Kidney (tissue), 14 donors: Measurements from ENCODE around the gene VTI1A. TPM values are rescaled to one million over a fixed set of nuclear protein-coding genes. Genes with fewer than 3 reads are reported as not detected.

Experiments
- DNase-seq, 5 donors: peaks; one replicate each; pipeline ENCODE4 v3.0.0-alpha.2; 2013 to 2020
- FAIRE-seq: peaks from 2 replicates; lab custom pipeline; 2012; peaks lifted over from hg19 to GRCh38; lab: Jason Lieb, UNC
- H3K27ac ChIP-seq, 2 donors: one replicate each; pipeline ENCODE4 v1.7.0; 2013; ENCODE audit warnings: low read depth in 2 of 2, low read length in 2 of 2, inconsistent platforms in 1 of 2
- H3K27me3 ChIP-seq: one replicate; pipeline ENCODE4 v1.7.1; 2013; ENCODE audit warnings: low read length, inconsistent platforms; ENCODE audit not compliant: control insufficient read depth, insufficient read depth
- H3K36me3 ChIP-seq, 3 donors: one replicate each; pipeline versions ENCODE4 v1.7.0 to v1.7.1; 2013; ENCODE audit warnings: low read length in 3 of 3, control low read depth in 1 of 3, inconsistent platforms in 1 of 3; ENCODE audit not compliant: insufficient read depth in 3 of 3, control insufficient read depth in 2 of 3
- H3K4me1 ChIP-seq, 3 donors: one replicate each; pipeline versions ENCODE4 v1.7.0 to v1.7.1; 2013; ENCODE audit warnings: low read length in 3 of 3, inconsistent platforms in 1 of 3, low read depth in 1 of 3; ENCODE audit not compliant: control insufficient read depth in 2 of 3, insufficient read depth in 2 of 3
- H3K4me3 ChIP-seq, 3 donors: one replicate each; pipeline versions ENCODE4 v1.7.0 to v1.8.1; 2013; ENCODE audit warnings: low read length in 3 of 3, control low read depth in 1 of 3, inconsistent platforms in 1 of 3
- H3K9ac ChIP-seq, 3 donors: one replicate each; pipeline versions ENCODE4 v1.7.0 to v1.7.1; 2013; ENCODE audit warnings: low read length in 3 of 3, control low read depth in 1 of 3, inconsistent platforms in 1 of 3
- H3K9me3 ChIP-seq, 3 donors: one replicate each; pipeline versions ENCODE4 v1.7.0 to v1.7.1; 2013; ENCODE audit warnings: low read length in 3 of 3, control low read depth in 1 of 3, inconsistent platforms in 1 of 3; ENCODE audit not compliant: control insufficient read depth in 2 of 3, insufficient read depth in 1 of 3
- CTCF ChIP-seq: IDR thresholded peaks from 3 replicates; pipeline ENCODE4 v1.5.1; 2012; ENCODE audit warnings: mild to moderate bottlenecking, moderate library complexity, borderline replicate concordance; ENCODE audit not compliant: insufficient read depth; ENCODE audit errors: extremely low read depth
- intact Hi-C: fragments of 100-400 bp; cut with DNase I; formaldehyde crosslinking; loops from one replicate; pipeline ENCODE4 v1.11.1; 2022
- polyA plus RNA-seq: library from polyadenylated mRNA; stranded (reverse); fragments of 350-450 nt; fragmentation: Illumina TruSeq; extraction: RNeasy Lipid Tissue Mini Kit (QIAGEN cat#74804); gene quantifications from one replicate; pipeline ENCODE4 v1.2.3, GENCODE V29; 2014; ENCODE audit warnings: low read depth, low replicate concordance; ENCODE audit not compliant: insufficient read depth
- total RNA-seq: library from RNA; stranded (reverse); fragmentation: NEBNext Ultra II Directional; extraction: Animal tissue kit (Norgen Biotek cat#: 25700); gene quantifications from one replicate; pipeline ENCODE4 v1.2.1, GENCODE V29; 2021
- donor health status: control.
- donor health status: control.
- donor health status: control.
- donor health status: control.
- donor health status: control.
- donor health status: DM: yes; HTN: yes; CAD: no.
- donor health status: Normal renal cell carcinoma (clear cell type).

The VTI1A gene
- total and polyA plus RNA-seq, 2 donors from 2014 or later: 9.2 to 41.8 TPM

GRCh38 chr10:112851588-112852211, 404.7 kb downstream of the VTI1A start:
- H3K27ac ChIP-seq: no peak overlapping the region
- no peaks in the 10 kb centered on the region for H3K36me3 ChIP-seq
- H3K4me3 ChIP-seq: no peak overlapping the region
- H3K9me3 ChIP-seq: peaks cover 0 to 15% (median 0%) of the 10 kb centered on the region in 3 donors
- FAIRE-seq (no peak), DNase-seq (no peak)
- no peaks in the 10 kb centered on the region for H3K27me3 ChIP-seq
- intact Hi-C loops: no loop called here
- no peak for TF ChIP-seq CTCF
- H3K9ac ChIP-seq: no peak overlapping the region
- H3K4me1 ChIP-seq: no peaks in the 10 kb centered on the region

- Histone ChIP-seq H3K4me1 (no peaks in the 10 kb centered on the region), H3K4me3 (no peak overlapping the region), H3K9ac (no peak overlapping the region), H3K36me3 (no peaks in the 10 kb centered on the region), H3K9me3 (peaks cover 0 to 9% (median 0%) of the 10 kb centered on the region in 3 donors), H3K27me3 (no peaks in the 10 kb centered on the region), H3K27ac (no peak overlapping the region)
- intact Hi-C loops: no loop called here
- no peak for DNase-seq
- no peak for FAIRE-seq
- TF ChIP-seq CTCF: no peak
Measured at GRCh38 chr10:112852306-112852705, 405.3 kb downstream of the VTI1A start.

DNA sequence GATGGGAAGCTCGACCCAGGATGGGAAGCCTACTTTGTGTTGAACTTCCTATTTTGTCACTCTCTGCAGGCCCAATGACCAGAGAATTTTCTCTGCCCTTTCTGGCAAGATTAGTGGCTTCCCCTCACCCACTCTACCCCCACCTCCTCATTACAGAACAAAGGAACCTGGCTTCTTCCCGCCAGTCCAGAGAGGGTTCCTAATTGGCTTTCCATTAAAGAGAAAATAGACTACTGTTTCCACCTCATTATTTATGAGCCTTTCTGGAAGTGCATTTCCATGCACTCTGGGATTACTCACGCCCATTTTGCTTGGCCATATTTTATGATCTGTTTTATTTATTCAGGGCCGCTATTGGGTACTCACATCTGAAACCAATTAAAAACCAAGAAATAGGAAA, 408.1 kb downstream of the VTI1A start:
- Histone ChIP-seq H3K27ac (no peak overlapping the region), H3K4me3 (no peak overlapping the region), H3K9me3 (no peaks in the 10 kb centered on the region), H3K36me3 (no peaks in the 10 kb centered on the region), H3K4me1 (peaks cover 0 to 2% (median 0%) of the 10 kb centered on the region in 3 donors), H3K27me3 (no peaks in the 10 kb centered on the region), H3K9ac (no peak overlapping the region)
- DNase-seq (no peak), FAIRE-seq (no peak)
- TF ChIP-seq CTCF: no peak
- intact Hi-C loops: no loop called here

DNA sequence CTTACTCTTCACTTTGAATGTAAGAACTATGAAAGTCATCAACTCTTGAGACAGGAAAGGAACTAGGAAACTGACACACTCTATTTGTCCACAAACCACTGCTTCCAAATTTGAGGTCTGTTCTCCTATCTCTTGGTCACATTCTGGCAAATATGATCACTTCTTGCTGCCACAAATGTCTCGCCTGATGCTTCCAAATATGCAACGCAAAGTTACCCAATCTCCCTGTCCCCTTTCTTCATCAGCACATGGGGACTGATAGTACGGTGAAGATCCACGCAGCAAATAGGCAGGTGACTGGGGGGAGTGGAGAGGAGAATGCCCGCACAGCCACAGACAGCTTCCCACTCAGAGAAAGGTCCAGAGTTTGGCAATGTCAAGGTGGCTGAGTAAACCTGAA, 410.5 kb downstream of the VTI1A start:
- H3K36me3 ChIP-seq: no peaks in the 10 kb centered on the region
- no peak overlapping the region for H3K27ac ChIP-seq
- FAIRE-seq (no peak), DNase-seq (no peak)
- no peaks in the 10 kb centered on the region for H3K9me3 ChIP-seq
- no peak overlapping the region for H3K4me3 ChIP-seq
- no peak for TF ChIP-seq CTCF
- H3K9ac ChIP-seq: no peak overlapping the region
- peaks cover 0 to 2% (median 0%) of the 10 kb centered on the region in 3 donors for H3K4me1 ChIP-seq
- no peaks in the 10 kb centered on the region for H3K27me3 ChIP-seq
- intact Hi-C loops: no loop called here
